CD14-positive monocyte (primary cell): ENCODE results near the gene SEZ6L. TPM values are rescaled to one million over a fixed set of nuclear protein-coding genes. Genes with fewer than 3 reads are reported as not detected.
A peak's percentile ranks its signal among the peaks of the same experiment; 100 is the strongest.

Experiments
- DNase-seq, 3 donors: peaks; one replicate each; pipeline ENCODE4 v3.0.0-alpha.2; 2011 to 2022
- H2AFZ ChIP-seq: 2 replicates; pipeline ENCODE4 v1.6.0; 2012; ENCODE audit warnings: mild to moderate bottlenecking, low read depth, low read length, inconsistent platforms; ENCODE audit not compliant: insufficient read depth, poor library complexity, severe bottlenecking
- H3K27ac ChIP-seq, 2 donors: 1 replicate in 1 of 2; 2 replicates in 1 of 2; pipeline ENCODE4 v1.5.1; 2012 to 2013; ENCODE audit warnings: low read length in 2 of 2, control low read depth in 1 of 2, inconsistent platforms in 1 of 2, low read depth in 1 of 2, mild to moderate bottlenecking in 1 of 2
- H3K27me3 ChIP-seq, 2 donors: one replicate each; pipeline versions ENCODE4 v1.6.0 to v1.6.1; 2011 to 2013; ENCODE audit warnings: low read length in 2 of 2; ENCODE audit not compliant: control insufficient read depth in 2 of 2, insufficient read depth in 2 of 2
- H3K36me3 ChIP-seq, 2 donors: replicated peaks in 1 of 2; 1 replicate in 1 of 2; 2 replicates in 1 of 2; pipeline versions ENCODE4 v1.5.1 to v1.6.1; 2012 to 2013; ENCODE audit warnings: low read length in 2 of 2, control low read depth in 1 of 2, inconsistent platforms in 1 of 2, mild to moderate bottlenecking in 1 of 2; ENCODE audit not compliant: insufficient read depth in 2 of 2, control insufficient read depth in 1 of 2
- H3K4me1 ChIP-seq, 2 donors: 1 replicate in 1 of 2; 2 replicates in 1 of 2; pipeline versions ENCODE4 v1.5.1 to v1.6.1; 2012 to 2013; ENCODE audit warnings: low read length in 2 of 2, control low read depth in 1 of 2, inconsistent platforms in 1 of 2, mild to moderate bottlenecking in 1 of 2, moderate library complexity in 1 of 2; ENCODE audit not compliant: insufficient read depth in 2 of 2, control insufficient read depth in 1 of 2
- H3K4me2 ChIP-seq: replicated peaks from 2 replicates; pipeline ENCODE3; 2012; ENCODE audit warnings: low read length, moderate library complexity, mild to moderate bottlenecking; ENCODE audit not compliant: poor library complexity, severe bottlenecking; ENCODE audit errors: extremely low read depth
- H3K4me3 ChIP-seq, 3 experiments: fragments of 200-600 bp in 1 of 3; sonication (generic) in 1 of 3; replicated peaks in 1 of 3; 1 replicate in 2 of 3; 2 replicates in 1 of 3; pipeline ENCODE4 v1.5.1; 2011 to 2013; ENCODE audit warnings: low read length in 3 of 3, mild to moderate bottlenecking in 3 of 3, control low read depth in 2 of 3, low read depth in 2 of 3, inconsistent platforms in 1 of 3, moderate library complexity in 1 of 3
- H3K79me2 ChIP-seq: 2 replicates; pipeline ENCODE4 v1.6.0; 2012; ENCODE audit warnings: mild to moderate bottlenecking, control low read depth, inconsistent platforms, low read length, moderate library complexity; ENCODE audit not compliant: insufficient read depth
- H3K9ac ChIP-seq: 2 replicates; pipeline ENCODE4 v1.6.0; 2017; ENCODE audit warnings: low read length, mild to moderate bottlenecking; ENCODE audit not compliant: insufficient read depth, poor library complexity, severe bottlenecking
- H3K9me3 ChIP-seq, 2 donors: replicated peaks in 1 of 2; 1 replicate in 1 of 2; 2 replicates in 1 of 2; pipeline versions ENCODE4 v1.5.1 to v1.6.1; 2012 to 2013; ENCODE audit warnings: low read length in 2 of 2, control low read depth in 1 of 2; ENCODE audit not compliant: control insufficient read depth in 1 of 2, insufficient read depth in 1 of 2
- H4K20me1 ChIP-seq: 2 replicates; pipeline ENCODE4 v1.6.0; 2012; ENCODE audit warnings: mild to moderate bottlenecking, low read length, control low read depth, moderate library complexity; ENCODE audit not compliant: insufficient read depth
- H3K27ac Mint-ChIP-seq, 7 donors: one replicate each; pipeline ENCODE4 v1.8.0; 2020; ENCODE audit warnings: mild to moderate bottlenecking in 7 of 7, mixed read lengths in 7 of 7, moderate library complexity in 6 of 7, inconsistent platforms in 2 of 7
- H3K27me3 Mint-ChIP-seq, 3 donors: one replicate each; pipeline ENCODE4 v1.8.0; 2021 to 2022; ENCODE audit warnings: low read depth in 3 of 3, mild to moderate bottlenecking in 3 of 3, mixed read lengths in 3 of 3, moderate library complexity in 3 of 3, inconsistent platforms in 1 of 3
- H3K36me3 Mint-ChIP-seq, 2 donors: one replicate each; pipeline ENCODE4 v1.8.0; 2020; ENCODE audit warnings: mixed read lengths in 2 of 2, inconsistent platforms in 1 of 2, mild to moderate bottlenecking in 1 of 2
- H3K4me1 Mint-ChIP-seq: one replicate; pipeline ENCODE4 v1.8.0; 2020; ENCODE audit warnings: mild to moderate bottlenecking, mixed read lengths
- H3K4me3 Mint-ChIP-seq, 2 donors: one replicate each; pipeline ENCODE4 v1.8.0; 2020; ENCODE audit warnings: mild to moderate bottlenecking in 2 of 2, mixed read lengths in 2 of 2, moderate library complexity in 1 of 2
- H3K9me3 Mint-ChIP-seq, 7 donors: one replicate each; pipeline ENCODE4 v1.8.0; 2020 to 2022; ENCODE audit warnings: mixed read lengths in 7 of 7, mild to moderate bottlenecking in 6 of 7, moderate library complexity in 6 of 7, inconsistent platforms in 2 of 7
- CTCF ChIP-seq: fragments of 200-600 bp; IDR thresholded peaks from one replicate; pipeline ENCODE4 v1.8.0; 2022; ENCODE audit warnings: antibody characterized with exemption, mild to moderate bottlenecking
- WGBS: methylation state at CpG from one replicate; pipeline ENCODE4 v1.1.5; 2013; ENCODE audit warnings: missing lambda C conversion rate; ENCODE audit not compliant: insufficient coverage; 5-methylcytosine and 5-hydroxymethylcytosine counted together
- intact Hi-C, 2 donors: fragments of 100-400 bp; cut with micrococcal nuclease; formaldehyde crosslinking; loops; one replicate each; pipeline versions ENCODE4 v1.15.0 to v1.15.1; 2023
- polyA plus RNA-seq, 3 donors: library from polyadenylated mRNA; depleted of rRNA in 1 of 3; unstranded in 2 of 3; stranded (reverse) in 1 of 3; fragments of 300-500 nt in 2 of 3; fragments of >200 nt in 1 of 3; fragmentation: Illumina TruSeq in 2 of 3; gene quantifications; 1 replicate in 2 of 3; 2 replicates in 1 of 3; pipeline ENCODE4 v1.2.3, GENCODE V29; 2012 to 2021

The SEZ6L gene
- polyA plus RNA-seq, 3 donors, result 0.43 to 2.8 (median 0.71) TPM

- WGBS, result 83% methylated on average over 6 of the region's 8 CpGs
- intact Hi-C loops, result no loop called here
- Mint-ChIP-seq H3K27me3 (peaks cover 1 to 5% (median 1%) of the 10 kb centered on the region in 3 donors), H3K4me3 (no peak overlapping the region), H3K4me1 (no peaks in the 10 kb centered on the region), H3K9me3 (no peaks in the 10 kb centered on the region), H3K27ac (no peak overlapping the region), H3K36me3 (no peaks in the 10 kb centered on the region)
- Histone ChIP-seq H4K20me1 (no peaks in the 10 kb centered on the region), H3K36me3 (no peaks in the 10 kb centered on the region), H3K9ac (no peak overlapping the region), H3K79me2 (no peaks in the 10 kb centered on the region), H3K4me3 (no peak overlapping the region), H3K4me2 (no peak overlapping the region), H2AFZ (no peak overlapping the region), H3K4me1 (no peaks in the 10 kb centered on the region), H3K9me3 (no peaks in the 10 kb centered on the region), H3K27ac (no peak overlapping the region), H3K27me3 (no peaks in the 10 kb centered on the region)
- DNase-seq, result no peak
- TF ChIP-seq CTCF, result no peak
Measured at GRCh38 chr22:26328221-26328620, 159.0 kb downstream of the SEZ6L start.

DNA sequence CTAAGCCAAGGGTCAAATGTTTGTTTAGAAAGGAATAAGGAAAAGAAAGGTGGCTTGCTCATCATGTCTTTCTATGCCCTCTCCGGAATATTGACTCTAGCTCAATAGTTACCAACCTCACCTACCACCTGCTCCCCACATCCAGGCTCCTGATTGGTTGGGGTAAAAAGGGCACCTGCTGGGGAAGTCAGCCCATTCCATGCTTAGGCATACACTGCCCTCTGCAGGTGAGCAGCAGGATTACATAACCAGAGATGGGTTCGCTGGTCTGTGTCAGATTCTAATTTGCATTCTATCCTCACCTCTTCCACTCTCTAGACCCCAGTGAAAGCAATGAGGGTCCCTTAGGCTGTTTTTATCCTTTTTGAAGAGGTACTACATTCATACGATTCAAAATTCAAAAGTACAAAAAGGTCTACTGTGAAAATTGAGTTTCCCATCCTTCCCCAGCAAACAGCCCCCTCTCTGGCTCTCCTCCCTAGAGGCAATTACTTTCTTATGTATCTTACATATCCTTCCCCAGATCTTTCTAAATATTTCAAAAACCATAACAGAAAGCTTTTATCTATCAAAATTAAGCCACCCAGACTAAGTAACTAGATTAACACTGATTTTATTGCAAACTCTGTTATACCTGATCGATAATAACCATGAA, 161.8 kb downstream of the SEZ6L start:
- Histone ChIP-seq H3K79me2 (no peaks in the 10 kb centered on the region), H3K4me3 (no peak overlapping the region), H3K9ac (no peak overlapping the region), H4K20me1 (no peaks in the 10 kb centered on the region), H2AFZ (no peak overlapping the region), H3K4me1 (no peaks in the 10 kb centered on the region), H3K27me3 (no peaks in the 10 kb centered on the region), H3K9me3 (no peaks in the 10 kb centered on the region), H3K27ac (no peak overlapping the region), H3K4me2 (no peak overlapping the region), H3K36me3 (no peaks in the 10 kb centered on the region)
- Mint-ChIP-seq H3K4me1 (no peaks in the 10 kb centered on the region), H3K9me3 (no peaks in the 10 kb centered on the region), H3K27ac (no peak overlapping the region), H3K4me3 (no peak overlapping the region), H3K36me3 (no peaks in the 10 kb centered on the region), H3K27me3 (peaks cover 3 to 6% (median 4%) of the 10 kb centered on the region in 3 donors)
- peak; percentile 1 to 44 (median 37) for DNase-seq
- 0% methylated on average over 2 of the region's 4 CpGs for WGBS
- TF ChIP-seq CTCF, result peak; percentile 88
- intact Hi-C loops, result loop anchor here in 1 of 2 donors (10.0 kb wide), 1 partner anchor 866 kb away; no protein-coding TSS in a partner anchor
